GM12872 (cell line): Measurements from ENCODE around the gene TBC1D1.

Experiments
- CTCF ChIP-seq: IDR thresholded peaks from 3 replicates; pipeline ENCODE4 v1.5.1; 2011; ENCODE audit warnings: low read depth, mild to moderate bottlenecking, low read length, moderate library complexity; ENCODE audit not compliant: insufficient read depth

The TBC1D1 gene

GRCh38 chr4:38162240-38162784, 271.4 kb downstream of the TBC1D1 start:
- no peak for TF ChIP-seq CTCF

GRCh38 chr4:38163216-38164006, 272.5 kb downstream of the TBC1D1 start:
- no peak for TF ChIP-seq CTCF

- no peak for TF ChIP-seq CTCF
These were observed 273.5 kb downstream of the TBC1D1 start for GRCh38 chr4:38164346-38164745.

- TF ChIP-seq CTCF: 0 out of 3 replicates have a peak, but pooled peaks have one; percentile 9
These were observed 275.2 kb downstream of the TBC1D1 start for GRCh38 chr4:38166082-38166481.

GRCh38 chr4:38166768-38167167, 275.9 kb downstream of the TBC1D1 start:
- no peak for TF ChIP-seq CTCF

- no peak for TF ChIP-seq CTCF
These were observed 277.1 kb downstream of the TBC1D1 start for GRCh38 chr4:38167973-38168372.

GRCh38 chr4:38169524-38169923, 278.6 kb downstream of the TBC1D1 start:
- TF ChIP-seq CTCF: no peak
